Measurements from ENCODE around the gene FOXB2.

- TF ChIP-seq EZH2 (IDR thresholded peaks at IDR 0.05) (no peak), POLR2AphosphoS5 (IDR thresholded peaks at IDR 0.05; ENCODE audit: borderline replicate concordance, low read depth, low read length) (no peak)
Observed at GRCh38 chr9:77013932-77014596, 5.4 kb upstream of the FOXB2 start.

All from SK-N-MC (cell line).